Skeletal muscle tissue (tissue), 4 donors: Measurements from ENCODE around the gene WDR36. TPM values are rescaled to one million over a fixed set of nuclear protein-coding genes. Genes with fewer than 3 reads are reported as not detected.

Experiments
- H3K27ac ChIP-seq: one replicate; pipeline ENCODE4 v1.7.0; 2013; ENCODE audit warnings: mild to moderate bottlenecking, low read depth, low read length, inconsistent platforms
- H3K27me3 ChIP-seq, 3 donors: one replicate each; pipeline ENCODE4 v1.7.0; 2013; ENCODE audit warnings: low read length in 3 of 3; ENCODE audit not compliant: control insufficient read depth in 3 of 3, insufficient read depth in 3 of 3
- H3K36me3 ChIP-seq, 3 donors: one replicate each; pipeline ENCODE4 v1.7.0; 2013; ENCODE audit warnings: low read length in 3 of 3; ENCODE audit not compliant: control insufficient read depth in 3 of 3, insufficient read depth in 3 of 3
- H3K4me1 ChIP-seq, 3 donors: one replicate each; pipeline ENCODE4 v1.7.0; 2013; ENCODE audit warnings: low read length in 3 of 3, mild to moderate bottlenecking in 3 of 3; ENCODE audit not compliant: control insufficient read depth in 3 of 3, insufficient read depth in 3 of 3
- H3K4me3 ChIP-seq, 3 donors: one replicate each; pipeline ENCODE4 v1.7.0; 2013; ENCODE audit warnings: low read length in 3 of 3
- H3K9ac ChIP-seq, 3 donors: one replicate each; pipeline ENCODE4 v1.7.0; 2013; ENCODE audit warnings: low read length in 3 of 3, mild to moderate bottlenecking in 3 of 3, moderate library complexity in 2 of 3, low read depth in 1 of 3
- H3K9me3 ChIP-seq, 3 donors: one replicate each; pipeline ENCODE4 v1.7.0; 2013; ENCODE audit warnings: low read length in 3 of 3; ENCODE audit not compliant: control insufficient read depth in 3 of 3
- total RNA-seq: library from RNA; depleted of rRNA; stranded (reverse); fragments of >200 nt; gene quantifications from one replicate; pipeline ENCODE4 v1.2.3, GENCODE V29; 2014
- donor health status: Osteomylitis.

The WDR36 gene
- total RNA-seq, 1 donor from 2014 or later = 24.5 TPM

DNA sequence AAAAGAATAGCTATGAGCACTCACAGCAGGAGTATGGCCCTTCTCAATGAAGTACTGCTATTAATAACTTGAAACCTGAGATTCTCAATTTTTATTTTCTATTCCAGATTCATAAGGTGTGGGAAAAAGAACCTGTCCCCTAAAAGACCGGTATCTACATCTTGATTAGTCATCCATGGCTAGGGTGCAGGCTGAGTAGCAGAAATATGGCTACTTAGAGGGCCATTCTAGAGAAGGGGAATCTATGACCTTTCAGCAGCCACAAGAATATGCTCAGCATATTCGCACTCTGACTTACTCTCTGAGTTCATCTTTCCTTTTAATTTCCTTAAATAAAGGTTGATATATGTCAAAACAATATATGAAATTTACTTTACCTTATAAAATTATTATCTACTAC, 27.7 kb downstream of the WDR36 start:
- H3K27ac ChIP-seq = no peak overlapping the region
- H3K4me3 ChIP-seq = no peak overlapping the region
- H3K9ac ChIP-seq = no peak overlapping the region
- H3K27me3 ChIP-seq = no peaks in the 10 kb centered on the region
- no peaks in the 10 kb centered on the region for H3K4me1 ChIP-seq
- H3K36me3 ChIP-seq = peaks cover 17 to 62% (median 42%) of the 10 kb centered on the region in 3 donors
- H3K9me3 ChIP-seq = no peaks in the 10 kb centered on the region

- Histone ChIP-seq H3K36me3 (peaks cover 21 to 68% (median 51%) of the 10 kb centered on the region in 3 donors), H3K4me1 (no peaks in the 10 kb centered on the region), H3K9me3 (no peaks in the 10 kb centered on the region), H3K27me3 (no peaks in the 10 kb centered on the region), H3K4me3 (no peak overlapping the region), H3K9ac (no peak overlapping the region), H3K27ac (no peak overlapping the region)
These were observed 28.8 kb downstream of the WDR36 start for GRCh38 chr5:111120911-111121310.

DNA sequence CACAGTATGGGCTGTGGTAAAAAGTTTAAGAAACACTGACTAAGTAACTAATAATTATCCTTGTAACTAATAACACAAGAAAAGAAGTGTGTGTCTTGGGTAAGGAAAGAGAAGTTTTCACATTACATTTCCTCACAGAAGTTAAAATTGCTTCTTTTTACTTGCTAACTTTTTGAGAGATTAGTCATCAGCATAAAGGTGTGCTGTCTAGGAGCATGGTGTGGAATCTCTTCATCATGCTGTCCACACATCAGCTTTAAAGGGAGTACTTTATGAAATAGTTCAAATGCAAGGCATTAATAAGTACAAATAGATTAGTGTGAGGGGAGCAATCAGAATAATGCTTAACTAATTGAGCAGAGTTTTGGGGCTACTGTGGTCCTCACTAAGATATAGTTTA, 29.8 kb downstream of the WDR36 start:
- H3K9me3 ChIP-seq = no peaks in the 10 kb centered on the region
- no peak overlapping the region for H3K4me3 ChIP-seq
- H3K27ac ChIP-seq = no peak overlapping the region
- H3K36me3 ChIP-seq = peaks cover 21 to 67% (median 57%) of the 10 kb centered on the region in 3 donors
- no peaks in the 10 kb centered on the region for H3K4me1 ChIP-seq
- H3K9ac ChIP-seq = no peak overlapping the region
- H3K27me3 ChIP-seq = no peaks in the 10 kb centered on the region

DNA sequence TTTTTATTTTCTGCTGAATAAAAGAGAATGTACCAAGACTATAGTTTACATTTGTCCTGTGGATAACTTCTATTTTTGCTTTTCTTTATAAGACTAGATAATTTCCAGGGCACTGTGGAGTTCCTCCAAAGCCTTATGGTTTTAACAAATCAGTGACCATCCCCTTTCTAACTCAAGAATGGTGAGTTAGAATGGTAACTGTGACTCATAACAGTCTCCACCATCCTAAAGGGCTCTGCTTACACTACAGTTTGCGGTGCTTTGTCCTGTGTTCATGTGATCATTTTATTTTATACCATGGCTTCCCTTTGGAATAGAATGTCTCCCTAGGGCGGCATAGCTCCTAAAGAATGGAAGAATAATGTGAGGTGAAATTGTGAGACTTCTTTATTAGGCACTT, 30.2 kb downstream of the WDR36 start:
- Histone ChIP-seq H3K9ac (no peak overlapping the region), H3K27ac (no peak overlapping the region), H3K4me1 (no peaks in the 10 kb centered on the region), H3K9me3 (no peaks in the 10 kb centered on the region), H3K4me3 (no peak overlapping the region), H3K27me3 (no peaks in the 10 kb centered on the region), H3K36me3 (peaks cover 23 to 65% (median 59%) of the 10 kb centered on the region in 3 donors)

GRCh38 chr5:111124793-111125192, 32.6 kb downstream of the WDR36 start:
- H3K27ac ChIP-seq = no peak overlapping the region
- no peaks in the 10 kb centered on the region for H3K9me3 ChIP-seq
- no peaks in the 10 kb centered on the region for H3K4me1 ChIP-seq
- no peak overlapping the region for H3K9ac ChIP-seq
- peaks cover 21 to 58% (median 56%) of the 10 kb centered on the region in 3 donors for H3K36me3 ChIP-seq
- no peaks in the 10 kb centered on the region for H3K27me3 ChIP-seq
- H3K4me3 ChIP-seq = no peak overlapping the region

GRCh38 chr5:111126896-111127295, 34.7 kb downstream of the WDR36 start:
- Histone ChIP-seq H3K36me3 (peaks cover 16 to 41% (median 40%) of the 10 kb centered on the region in 3 donors), H3K4me3 (no peak overlapping the region), H3K27me3 (no peaks in the 10 kb centered on the region), H3K9ac (no peak overlapping the region), H3K9me3 (no peaks in the 10 kb centered on the region), H3K27ac (no peak overlapping the region), H3K4me1 (no peaks in the 10 kb centered on the region)

DNA sequence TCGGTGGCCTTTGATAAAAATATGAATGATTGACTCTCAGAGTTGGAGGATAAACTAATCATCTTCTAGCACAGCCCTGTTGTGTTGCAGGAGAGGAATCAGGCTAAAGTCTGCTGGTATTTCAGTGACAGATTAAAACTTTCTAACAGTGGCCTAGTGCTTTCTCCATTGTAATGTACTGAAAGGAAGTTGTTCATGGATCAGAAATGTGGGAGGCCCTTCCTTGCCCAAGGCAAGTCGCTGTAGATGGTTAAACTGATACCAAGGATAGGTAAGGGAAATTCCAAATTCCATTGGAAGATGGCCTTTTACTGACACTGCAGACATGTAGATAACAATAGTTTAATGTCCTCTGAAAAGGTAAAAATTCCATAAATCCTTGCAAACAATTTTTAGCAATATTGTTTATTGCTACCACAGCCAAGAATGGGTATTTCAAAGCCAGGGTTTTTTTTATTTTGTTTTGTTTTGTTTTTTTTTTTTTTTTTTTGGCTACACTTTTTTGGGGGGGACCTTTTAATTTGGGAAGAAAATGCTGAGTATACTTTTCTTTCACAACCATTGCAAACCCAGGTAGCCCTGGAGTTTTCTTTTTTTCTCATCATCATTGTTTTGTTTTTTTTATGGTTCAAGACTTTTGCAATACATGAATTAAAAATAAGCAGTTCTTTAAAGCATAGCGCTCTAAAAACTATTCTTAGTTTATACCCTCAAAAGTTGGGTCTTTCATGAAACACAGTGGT, 35.5 kb downstream of the WDR36 start:
- no peaks in the 10 kb centered on the region for H3K9me3 ChIP-seq
- H3K4me3 ChIP-seq = no peak overlapping the region
- no peak overlapping the region for H3K9ac ChIP-seq
- H3K36me3 ChIP-seq = peaks cover 9 to 33% (median 32%) of the 10 kb centered on the region in 3 donors
- H3K27me3 ChIP-seq = no peaks in the 10 kb centered on the region
- no peak overlapping the region for H3K27ac ChIP-seq
- H3K4me1 ChIP-seq = no peaks in the 10 kb centered on the region

GRCh38 chr5:111129938-111130337, 37.8 kb downstream of the WDR36 start:
- Histone ChIP-seq H3K9me3 (no peaks in the 10 kb centered on the region), H3K27ac (no peak overlapping the region), H3K9ac (no peak overlapping the region), H3K4me3 (no peak overlapping the region), H3K4me1 (no peaks in the 10 kb centered on the region), H3K36me3 (peaks cover 7 to 19% (median 16%) of the 10 kb centered on the region in 3 donors), H3K27me3 (no peaks in the 10 kb centered on the region)

DNA sequence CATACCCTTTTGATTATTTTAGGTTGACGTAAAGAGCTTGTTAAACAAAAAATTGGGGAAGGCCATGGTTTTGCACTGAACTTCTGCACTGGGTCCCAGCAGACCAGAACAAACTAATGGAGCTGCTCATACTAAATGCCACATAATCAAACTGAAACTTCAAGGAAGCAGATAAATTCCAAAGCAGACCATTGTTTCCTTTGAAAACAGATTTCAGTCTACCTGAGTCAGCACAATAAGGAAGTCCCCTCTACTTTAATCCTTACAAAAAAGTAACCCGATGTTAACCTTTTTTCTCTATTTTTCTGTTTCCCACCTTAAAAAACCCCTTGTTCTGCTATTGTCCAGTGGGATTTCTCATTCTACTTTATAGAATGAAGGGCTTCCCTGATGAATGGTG, 39.2 kb downstream of the WDR36 start:
- Histone ChIP-seq H3K27me3 (no peaks in the 10 kb centered on the region), H3K4me1 (no peaks in the 10 kb centered on the region), H3K9me3 (no peaks in the 10 kb centered on the region), H3K27ac (no peak overlapping the region), H3K4me3 (no peak overlapping the region), H3K36me3 (peaks cover 3 to 10% (median 7%) of the 10 kb centered on the region in 3 donors), H3K9ac (no peak overlapping the region)

DNA sequence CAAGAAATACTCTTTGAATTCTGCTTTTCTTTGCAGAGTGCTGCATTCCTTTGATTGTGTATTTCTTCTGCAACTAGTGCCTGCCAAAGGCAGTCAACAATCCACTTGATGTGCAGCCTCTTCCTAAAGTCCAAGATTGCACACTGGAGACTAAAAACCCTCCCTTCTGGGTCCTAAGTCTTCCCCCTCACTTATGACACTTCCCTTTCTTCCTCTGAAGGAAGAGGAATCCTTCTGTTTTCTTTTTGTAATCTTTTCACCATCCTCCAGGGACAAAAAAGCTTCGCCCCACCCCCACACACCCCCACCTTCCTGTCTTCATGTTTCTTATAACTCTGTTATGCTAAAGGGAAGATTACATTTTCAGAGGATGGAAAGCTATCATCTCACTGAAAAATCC, 39.9 kb downstream of the WDR36 start:
- H3K9me3 ChIP-seq = no peaks in the 10 kb centered on the region
- H3K27me3 ChIP-seq = no peaks in the 10 kb centered on the region
- H3K27ac ChIP-seq = no peak overlapping the region
- H3K36me3 ChIP-seq = peaks cover 3 to 8% (median 4%) of the 10 kb centered on the region in 3 donors
- H3K4me1 ChIP-seq = no peaks in the 10 kb centered on the region
- no peak overlapping the region for H3K4me3 ChIP-seq
- no peak overlapping the region for H3K9ac ChIP-seq
